DND-41 (cell line): ENCODE measurements around the gene FAM234A.
"Not testable (repeated sequence)": the region's sequence is repeated elsewhere in the genome, so short reads cannot be mapped to it uniquely, and the experiment has no call there.

Experiments
- ATAC-seq: fragments of 200-7000 bp; cut with Tn5 transposase; 3 replicates; pipeline ENCODE4 v1.9.1; 2021; ENCODE audit warnings: low read depth; ENCODE audit not compliant: insufficient read depth
- DNase-seq: peaks from one replicate; pipeline ENCODE4 v3.0.0-alpha.2; 2020
- H2AFZ ChIP-seq: 2 replicates; pipeline ENCODE4 v1.6.0; 2012; ENCODE audit warnings: low read depth, low read length
- H3K27ac ChIP-seq: 2 replicates; pipeline ENCODE4 v1.5.1; 2012; ENCODE audit warnings: low read length, inconsistent platforms
- H3K27me3 ChIP-seq: fragments of 200-600 bp; sonication (generic); 2 replicates; pipeline ENCODE4 v1.6.0; 2012; ENCODE audit warnings: low read length, mild to moderate bottlenecking, inconsistent platforms; ENCODE audit not compliant: insufficient read depth, poor library complexity
- H3K36me3 ChIP-seq: 2 replicates; pipeline ENCODE4 v1.5.1; 2012; ENCODE audit warnings: low read length, inconsistent platforms; ENCODE audit not compliant: insufficient read depth
- H3K4me1 ChIP-seq: 2 replicates; pipeline ENCODE4 v1.5.1; 2012; ENCODE audit warnings: mild to moderate bottlenecking, low read length; ENCODE audit not compliant: insufficient read depth
- H3K4me2 ChIP-seq: 2 replicates; pipeline ENCODE4 v1.6.0; 2012; ENCODE audit warnings: mild to moderate bottlenecking, moderate library complexity, low read length, inconsistent platforms; ENCODE audit not compliant: insufficient read depth
- H3K4me3 ChIP-seq, 2 experiments: fragments of 200-600 bp in 1 of 2; shearing (Covaris generic) in 1 of 2; 2 replicates each; pipeline ENCODE4 v1.5.1; 2012 to 2016; ENCODE audit warnings: inconsistent platforms in 2 of 2, low read length in 2 of 2, mild to moderate bottlenecking in 2 of 2, low read depth in 1 of 2, moderate library complexity in 1 of 2
- H3K79me2 ChIP-seq: 2 replicates; pipeline ENCODE4 v1.6.0; 2012; ENCODE audit warnings: low read length, inconsistent platforms; ENCODE audit not compliant: insufficient read depth
- H3K9ac ChIP-seq: 2 replicates; pipeline ENCODE4 v1.6.0; 2012; ENCODE audit warnings: low read depth, mild to moderate bottlenecking, inconsistent platforms, low read length, moderate library complexity
- H3K9me3 ChIP-seq: 2 replicates; pipeline ENCODE4 v1.5.1; 2012; ENCODE audit warnings: low read length, moderate library complexity, mild to moderate bottlenecking, inconsistent platforms; ENCODE audit not compliant: insufficient read depth, severe bottlenecking
- H4K20me1 ChIP-seq: 2 replicates; pipeline ENCODE4 v1.6.0; 2012; ENCODE audit warnings: low read length; ENCODE audit not compliant: insufficient read depth
- EZH2 ChIP-seq: IDR thresholded peaks from 3 replicates; pipeline ENCODE4 v1.6.1; 2012; ENCODE audit warnings: borderline replicate concordance, low read depth, mild to moderate bottlenecking, moderate library complexity, low read length, inconsistent platforms; ENCODE audit not compliant: severe bottlenecking
- TF ChIP-seq, protein P1 (sequence below): IDR thresholded peaks from 2 replicates; pipeline ENCODE4 v1.5.1; 2012; ENCODE audit warnings: borderline replicate concordance, low read length, moderate library complexity, mild to moderate bottlenecking; ENCODE audit not compliant: poor library complexity, severe bottlenecking; ENCODE audit errors: extremely low read depth

FAM234A gene

DNA sequence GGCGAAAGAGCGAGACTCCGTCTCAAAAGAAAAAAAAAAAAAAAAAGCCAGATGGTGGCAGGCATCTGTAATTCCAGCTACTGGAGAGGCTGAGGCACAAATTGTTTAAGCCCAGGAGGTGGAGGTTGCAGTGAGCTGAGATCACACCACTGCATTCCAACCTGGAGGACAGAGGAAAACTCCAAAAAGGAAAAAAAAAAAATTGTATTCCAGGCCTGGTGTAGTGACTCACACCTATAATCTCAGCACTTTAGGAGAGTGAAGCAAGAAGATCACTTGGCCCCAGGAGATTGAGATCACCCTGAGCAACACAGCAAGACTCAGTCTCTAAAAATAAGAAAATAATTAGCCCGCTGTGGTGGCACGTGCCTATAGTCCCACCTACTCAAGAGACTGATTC is 34.2 kb upstream of the FAM234A start:
- Histone ChIP-seq H2AFZ (no peak overlapping the region), H3K4me2 (no peak overlapping the region), H3K27me3 (no peaks in the 10 kb centered on the region), H4K20me1 (peaks cover 15% of the 10 kb centered on the region; the same call in 1 of the 2 replicates), H3K4me1 (no peaks in the 10 kb centered on the region), H3K9me3 (no peaks in the 10 kb centered on the region), H3K27ac (no peak overlapping the region), H3K4me3 (no peak overlapping the region), H3K79me2 (peaks cover 31% of the 10 kb centered on the region; the same call in 1 of the 2 replicates), H3K9ac (no peak overlapping the region), H3K36me3 (peaks cover 94% of the 10 kb centered on the region)
- ATAC-seq: no peak
- TF ChIP-seq, protein P1, sequence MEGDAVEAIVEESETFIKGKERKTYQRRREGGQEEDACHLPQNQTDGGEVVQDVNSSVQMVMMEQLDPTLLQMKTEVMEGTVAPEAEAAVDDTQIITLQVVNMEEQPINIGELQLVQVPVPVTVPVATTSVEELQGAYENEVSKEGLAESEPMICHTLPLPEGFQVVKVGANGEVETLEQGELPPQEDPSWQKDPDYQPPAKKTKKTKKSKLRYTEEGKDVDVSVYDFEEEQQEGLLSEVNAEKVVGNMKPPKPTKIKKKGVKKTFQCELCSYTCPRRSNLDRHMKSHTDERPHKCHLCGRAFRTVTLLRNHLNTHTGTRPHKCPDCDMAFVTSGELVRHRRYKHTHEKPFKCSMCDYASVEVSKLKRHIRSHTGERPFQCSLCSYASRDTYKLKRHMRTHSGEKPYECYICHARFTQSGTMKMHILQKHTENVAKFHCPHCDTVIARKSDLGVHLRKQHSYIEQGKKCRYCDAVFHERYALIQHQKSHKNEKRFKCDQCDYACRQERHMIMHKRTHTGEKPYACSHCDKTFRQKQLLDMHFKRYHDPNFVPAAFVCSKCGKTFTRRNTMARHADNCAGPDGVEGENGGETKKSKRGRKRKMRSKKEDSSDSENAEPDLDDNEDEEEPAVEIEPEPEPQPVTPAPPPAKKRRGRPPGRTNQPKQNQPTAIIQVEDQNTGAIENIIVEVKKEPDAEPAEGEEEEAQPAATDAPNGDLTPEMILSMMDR: no peak
- TF ChIP-seq EZH2: no peak
- DNase-seq: no peak

DNA sequence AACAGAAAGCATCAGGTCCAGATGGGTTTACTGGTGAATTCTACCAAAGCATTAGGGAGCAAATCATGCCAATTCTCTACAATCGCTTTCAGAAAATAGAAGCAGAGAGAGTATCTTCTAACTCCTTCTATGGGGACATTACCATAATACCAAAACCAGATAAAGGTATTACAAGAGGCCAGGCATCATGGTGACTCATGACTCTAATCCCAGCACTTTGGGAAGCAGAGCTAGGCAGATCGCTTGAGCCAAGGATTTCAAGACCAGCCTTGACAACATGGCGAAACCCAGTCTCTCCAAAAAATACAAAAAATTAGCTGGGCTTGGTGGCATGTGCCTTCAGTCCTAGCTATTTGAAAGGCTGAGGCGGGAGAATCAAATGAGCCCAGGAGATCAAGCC is 31.4 kb upstream of the FAM234A start:
- Histone ChIP-seq H3K9ac (no peak overlapping the region), H4K20me1 (peaks cover 20% of the 10 kb centered on the region; the same call in 1 of the 2 replicates), H3K79me2 (peaks cover 30% of the 10 kb centered on the region; the same call in 1 of the 2 replicates), H3K27ac (no peak overlapping the region), H2AFZ (no peak overlapping the region), H3K4me3 (no peak overlapping the region), H3K4me1 (no peaks in the 10 kb centered on the region), H3K36me3 (peaks cover 92% of the 10 kb centered on the region), H3K4me2 (no peak overlapping the region), H3K9me3 (no peaks in the 10 kb centered on the region), H3K27me3 (no peaks in the 10 kb centered on the region)
- ATAC-seq (no peak), DNase-seq (no peak)
- TF ChIP-seq EZH2: no peak
- TF ChIP-seq, protein P1: no peak

DNA sequence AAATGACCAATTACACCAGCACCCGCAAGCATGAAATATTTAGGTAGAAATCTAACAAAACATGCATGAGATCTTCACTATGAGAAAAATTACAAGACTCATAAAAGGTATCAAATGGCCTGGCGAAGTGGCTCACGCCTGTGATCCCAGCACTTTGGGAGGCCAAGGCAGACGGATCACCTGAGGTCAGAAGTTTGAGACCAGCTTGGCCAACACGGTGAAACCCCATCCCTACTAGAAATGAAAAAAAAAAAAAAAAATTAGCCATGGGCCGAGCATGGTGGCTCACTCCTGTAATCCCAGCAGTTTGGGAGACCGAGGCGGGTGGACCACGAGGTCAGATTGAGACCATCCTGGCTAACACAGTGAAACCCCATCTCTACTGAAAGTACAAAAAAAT is 30.6 kb upstream of the FAM234A start:
- not testable (repeated sequence) for H3K4me2 ChIP-seq, ATAC-seq, H2AFZ ChIP-seq, H3K4me3 ChIP-seq, H3K9ac ChIP-seq, DNase-seq, H3K27me3 ChIP-seq, H3K27ac ChIP-seq, H3K4me1 ChIP-seq, H3K9me3 ChIP-seq
- Histone ChIP-seq H3K36me3 (peaks cover 92% of the 10 kb centered on the region), H4K20me1 (peaks cover 22% of the 10 kb centered on the region; the same call in 1 of the 2 replicates), H3K79me2 (peaks cover 34% of the 10 kb centered on the region; the same call in 1 of the 2 replicates)

DNA sequence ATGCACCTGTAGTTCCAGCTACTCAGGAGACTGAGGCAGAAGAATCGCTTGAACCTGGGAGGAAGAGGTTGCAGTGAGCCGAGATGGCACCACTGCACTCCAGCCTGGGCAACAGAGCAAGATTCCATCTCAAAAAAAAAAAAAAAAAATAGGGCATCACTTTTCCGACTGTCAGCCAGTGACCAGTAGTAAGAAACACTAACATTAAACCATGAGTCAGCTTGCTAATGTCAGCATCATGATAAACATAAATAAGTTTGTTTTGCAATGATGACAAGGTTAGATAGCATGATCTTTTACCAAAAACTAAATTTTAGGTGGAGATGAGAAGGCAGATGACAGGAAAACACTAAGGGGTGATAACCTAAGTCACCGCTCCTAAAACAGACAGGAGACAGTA is 25.3 kb upstream of the FAM234A start:
- H3K36me3 ChIP-seq: peaks cover 96% of the 10 kb centered on the region
- H3K9ac ChIP-seq, DNase-seq, H3K4me1 ChIP-seq, H3K4me2 ChIP-seq, H3K27me3 ChIP-seq, H3K9me3 ChIP-seq, H2AFZ ChIP-seq, H3K27ac ChIP-seq, H3K4me3 ChIP-seq, ATAC-seq: not testable (repeated sequence)
- peaks cover 69% of the 10 kb centered on the region for H3K79me2 ChIP-seq
- H4K20me1 ChIP-seq: peaks cover 55% of the 10 kb centered on the region

DNA sequence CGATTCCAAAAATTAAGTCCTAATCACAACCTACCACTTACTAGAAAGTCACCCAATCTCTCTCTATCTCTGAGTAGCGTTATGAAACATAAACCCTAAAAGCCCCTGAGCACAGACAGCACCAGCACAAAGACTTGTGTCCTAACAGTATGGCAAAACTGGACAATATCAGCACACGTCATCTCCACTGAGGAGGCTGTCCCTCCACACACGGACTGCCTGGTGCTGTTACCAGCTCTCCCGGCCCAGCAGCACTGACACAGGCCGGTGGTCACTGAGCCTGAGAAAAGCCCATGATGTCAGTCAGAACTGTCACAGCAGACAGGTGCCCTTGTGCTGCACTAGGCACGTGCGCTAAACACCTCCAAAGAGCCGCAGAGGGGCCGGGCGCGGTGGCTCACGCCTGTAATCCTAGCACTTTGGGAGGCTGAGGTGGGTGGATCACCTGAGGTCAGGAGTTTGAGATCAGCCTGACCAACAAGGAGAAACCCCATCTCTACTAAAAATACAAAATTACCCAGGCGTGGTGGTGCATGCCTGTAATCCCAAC is 22.9 kb upstream of the FAM234A start:
- not testable (repeated sequence) for H3K4me1 ChIP-seq, H3K4me2 ChIP-seq, DNase-seq, H3K27me3 ChIP-seq, H2AFZ ChIP-seq, H3K4me3 ChIP-seq, ATAC-seq, H3K27ac ChIP-seq, H3K9ac ChIP-seq, H3K9me3 ChIP-seq
- Histone ChIP-seq H3K79me2 (peaks cover 83% of the 10 kb centered on the region), H3K36me3 (peaks cover 96% of the 10 kb centered on the region), H4K20me1 (peaks cover 58% of the 10 kb centered on the region)
